OCI-LY7 (cell line): ENCODE data around the gene MYNN. TPM values are rescaled to one million over a fixed set of nuclear protein-coding genes. Genes with fewer than 3 reads are reported as not detected.

Experiments
- BruUV-seq: library from RNA; stranded (reverse); fragments of 400-500 nt; replicated peaks from 2 replicates; lab custom pipeline; 2021; lab: Mats Ljungman, UMichigan
- CTCF ChIA-PET: fragments of 300-600 bp; sonication (Branson Sonifier 250); formaldehyde crosslinking; loops from one replicate; lab custom pipeline; 2022; ENCODE audit warnings: antibody characterized with exemption; ENCODE audit not compliant: unreplicated experiment; lab: Charles Lee
- POLR2A ChIA-PET: fragments of 300-600 bp; sonication (Branson Sonifier 250); formaldehyde crosslinking; loops from one replicate; lab custom pipeline; 2022; ENCODE audit warnings: antibody characterized with exemption; lab: Charles Lee
- DNase-seq: peaks from one replicate; pipeline ENCODE4 v3.0.0-alpha.2; 2015; ENCODE audit warnings: low spot score
- H2AFZ ChIP-seq: fragments of 200-600 bp; sonication (generic), shearing (Covaris generic); 2 replicates; pipeline ENCODE4 v1.6.1; 2014; ENCODE audit warnings: mild to moderate bottlenecking, antibody characterized with exemption, low read length, moderate library complexity
- H3K27ac ChIP-seq: fragments of 200-600 bp; sonication (generic); 2 replicates; pipeline ENCODE4 v1.5.1; 2014; ENCODE audit warnings: mixed run types, low read depth, mild to moderate bottlenecking, moderate library complexity, low read length, inconsistent platforms; ENCODE audit not compliant: poor library complexity, severe bottlenecking
- H3K36me3 ChIP-seq: fragments of 200-600 bp; sonication (generic); 2 replicates; pipeline ENCODE4 v1.6.1; 2014; ENCODE audit warnings: mild to moderate bottlenecking, antibody characterized with exemption, low read length, moderate library complexity, mixed read lengths; ENCODE audit not compliant: insufficient read depth
- H3K4me1 ChIP-seq: fragments of 200-600 bp; sonication (generic); 2 replicates; pipeline ENCODE4 v1.5.1; 2014; ENCODE audit warnings: mild to moderate bottlenecking, low read length; ENCODE audit not compliant: insufficient read depth, poor library complexity, severe bottlenecking
- H3K4me2 ChIP-seq: fragments of 200-600 bp; sonication (generic); 2 replicates; pipeline ENCODE4 v1.6.1; 2014; ENCODE audit warnings: mild to moderate bottlenecking, low read length
- H3K4me3 ChIP-seq: fragments of 200-600 bp; sonication (generic); 2 replicates; pipeline ENCODE4 v1.5.1; 2014; ENCODE audit warnings: mild to moderate bottlenecking, low read depth, low read length; ENCODE audit not compliant: poor library complexity, severe bottlenecking
- H3K79me2 ChIP-seq: fragments of 200-600 bp; sonication (generic); 2 replicates; pipeline ENCODE4 v1.6.1; 2016; ENCODE audit warnings: low read depth, mild to moderate bottlenecking, low read length, moderate library complexity, mixed read lengths; ENCODE audit not compliant: insufficient read depth
- H3K9me2 ChIP-seq: fragments of 200-600 bp; sonication (generic); 2 replicates; pipeline ENCODE4 v1.6.1; 2016; ENCODE audit warnings: mild to moderate bottlenecking, low read length, mixed read lengths; ENCODE audit not compliant: insufficient read depth
- H3K9me3 ChIP-seq: fragments of 200-600 bp; sonication (generic); 2 replicates; pipeline ENCODE4 v1.6.1; 2014; ENCODE audit warnings: mild to moderate bottlenecking, mixed run types, low read length, mixed read lengths
- H4K20me1 ChIP-seq: fragments of 200-600 bp; sonication (generic); 2 replicates; pipeline ENCODE4 v1.6.1; 2014; ENCODE audit warnings: mild to moderate bottlenecking, antibody characterized with exemption, low read length, moderate library complexity, mixed read lengths; ENCODE audit not compliant: insufficient read depth
- EZH2phosphoT487 ChIP-seq: fragments of 200-600 bp; sonication (generic); IDR thresholded peaks from 2 replicates; pipeline ENCODE4 v1.6.1; 2018; ENCODE audit warnings: low read depth, borderline replicate concordance, mild to moderate bottlenecking, mixed run types, antibody characterized with exemption, low read length, moderate library complexity, mixed read lengths
- intact Hi-C: fragments of 100-400 bp; cut with micrococcal nuclease; formaldehyde crosslinking; loops from one replicate; pipeline ENCODE4 v1.10.0; 2022; ENCODE audit not compliant: unreplicated experiment
- total RNA-seq, 2 experiments: library from RNA; depleted of rRNA in 1 of 2; stranded (reverse); fragments of >200 nt in 1 of 2; shearing (Covaris generic) in 1 of 2; gene quantifications; 2 replicates each; pipeline ENCODE4 v1.2.3, GENCODE V29; 2014 to 2022
- TF ChIP-seq, protein P1 (sequence below): fragments of 200-600 bp; sonication (generic); conservative IDR thresholded peaks from 2 replicates; pipeline ENCODE4 v1.5.1; 2014; ENCODE audit warnings: mild to moderate bottlenecking, antibody characterized with exemption, low read length, moderate library complexity, mixed read lengths

The MYNN gene
- total RNA-seq, 2 experiments from 2014 or later, result 12.1 to 13.1 TPM

DNA sequence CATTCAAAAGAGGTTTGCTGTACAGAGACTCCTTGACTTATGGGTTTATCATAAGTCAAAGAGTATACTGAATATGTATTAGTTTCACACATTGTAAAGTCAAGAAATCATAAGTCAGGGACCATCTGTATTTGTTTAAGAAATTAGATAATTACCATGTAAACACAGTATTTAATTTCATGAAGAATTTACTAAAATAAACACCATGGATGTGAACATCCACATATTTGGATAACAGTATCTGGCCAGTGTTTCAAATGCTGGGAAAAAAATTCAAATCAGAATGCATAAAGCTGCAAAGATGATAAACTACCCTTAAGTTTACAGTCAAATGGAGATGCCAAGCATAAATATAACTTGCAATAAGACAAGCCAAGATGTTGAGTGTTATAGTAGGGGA lies 17.0 kb downstream of the MYNN start:
- Histone ChIP-seq H3K27ac (no peak overlapping the region), H3K9me2 (no peaks in the 10 kb centered on the region), H2AFZ (no peak overlapping the region), H3K9me3 (no peaks in the 10 kb centered on the region), H3K79me2 (no peaks in the 10 kb centered on the region), H4K20me1 (no peaks in the 10 kb centered on the region), H3K4me3 (no peak overlapping the region), H3K4me1 (no peaks in the 10 kb centered on the region), H3K4me2 (no peak overlapping the region), H3K36me3 (peaks cover 73% of the 10 kb centered on the region)
- ChIA-PET CTCF (no interaction called here), POLR2A (interaction anchor here (1.0 kb wide), 1 partner anchor 18 kb away, joined by 4 read pairs; no protein-coding TSS in a partner anchor)
- no TSS peak for BruUV-seq
- TF ChIP-seq, protein P1, sequence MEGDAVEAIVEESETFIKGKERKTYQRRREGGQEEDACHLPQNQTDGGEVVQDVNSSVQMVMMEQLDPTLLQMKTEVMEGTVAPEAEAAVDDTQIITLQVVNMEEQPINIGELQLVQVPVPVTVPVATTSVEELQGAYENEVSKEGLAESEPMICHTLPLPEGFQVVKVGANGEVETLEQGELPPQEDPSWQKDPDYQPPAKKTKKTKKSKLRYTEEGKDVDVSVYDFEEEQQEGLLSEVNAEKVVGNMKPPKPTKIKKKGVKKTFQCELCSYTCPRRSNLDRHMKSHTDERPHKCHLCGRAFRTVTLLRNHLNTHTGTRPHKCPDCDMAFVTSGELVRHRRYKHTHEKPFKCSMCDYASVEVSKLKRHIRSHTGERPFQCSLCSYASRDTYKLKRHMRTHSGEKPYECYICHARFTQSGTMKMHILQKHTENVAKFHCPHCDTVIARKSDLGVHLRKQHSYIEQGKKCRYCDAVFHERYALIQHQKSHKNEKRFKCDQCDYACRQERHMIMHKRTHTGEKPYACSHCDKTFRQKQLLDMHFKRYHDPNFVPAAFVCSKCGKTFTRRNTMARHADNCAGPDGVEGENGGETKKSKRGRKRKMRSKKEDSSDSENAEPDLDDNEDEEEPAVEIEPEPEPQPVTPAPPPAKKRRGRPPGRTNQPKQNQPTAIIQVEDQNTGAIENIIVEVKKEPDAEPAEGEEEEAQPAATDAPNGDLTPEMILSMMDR, result no peak
- no peak for TF ChIP-seq EZH2phosphoT487
- intact Hi-C loops, result no loop called here
- DNase-seq, result no peak

DNA sequence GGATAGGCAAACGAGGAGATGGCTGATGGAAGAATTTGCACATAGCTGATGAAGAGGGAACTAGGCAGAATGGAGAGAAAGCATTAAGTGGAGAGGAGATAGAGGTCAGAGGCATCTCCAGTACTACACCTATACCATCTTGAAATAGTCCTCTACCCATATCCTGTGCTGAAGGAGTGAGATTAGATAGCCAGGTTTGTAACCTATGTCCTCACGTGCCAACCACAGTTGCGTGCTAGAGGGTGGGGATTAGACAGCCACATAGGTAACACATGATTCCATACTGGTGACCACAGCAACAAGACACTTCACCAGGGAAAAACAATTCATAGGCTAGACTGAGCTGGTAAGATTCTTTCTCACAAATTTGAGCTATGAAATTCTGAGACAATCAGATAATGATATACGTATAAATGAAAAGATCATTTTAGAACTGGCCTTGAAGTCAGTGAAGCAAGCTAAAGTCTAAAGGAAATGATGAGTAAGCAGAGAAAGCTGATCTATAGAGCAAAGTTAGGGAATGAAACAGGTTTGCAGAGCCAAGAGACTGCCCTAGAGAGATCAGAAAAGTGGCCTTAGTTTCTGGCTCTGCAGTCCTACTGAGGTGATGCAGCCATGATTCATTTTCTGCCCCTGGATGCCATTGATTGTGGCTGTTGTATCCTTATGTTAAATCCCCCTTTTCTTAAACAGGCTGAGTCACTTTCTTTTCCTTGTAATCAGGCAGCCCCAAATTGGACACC lies 17.7 kb downstream of the MYNN start:
- Histone ChIP-seq H3K36me3 (peaks cover 67% of the 10 kb centered on the region), H2AFZ (no peak overlapping the region), H3K79me2 (no peaks in the 10 kb centered on the region), H3K4me1 (no peaks in the 10 kb centered on the region), H3K4me3 (no peak overlapping the region), H4K20me1 (no peaks in the 10 kb centered on the region), H3K9me2 (no peaks in the 10 kb centered on the region), H3K4me2 (no peak overlapping the region), H3K27ac (no peak overlapping the region), H3K9me3 (no peaks in the 10 kb centered on the region)
- ChIA-PET POLR2A (interaction anchor here (0.7 to 1.0 kb wide), 2 partner anchors 11 to 19 kb away, joined by 3 to 4 read pairs; no protein-coding TSS in a partner anchor), CTCF (no interaction called here)
- BruUV-seq, result no TSS peak
- intact Hi-C loops, result no loop called here
- no peak for TF ChIP-seq EZH2phosphoT487
- TF ChIP-seq, protein P1, result no peak
- no peak for DNase-seq

DNA sequence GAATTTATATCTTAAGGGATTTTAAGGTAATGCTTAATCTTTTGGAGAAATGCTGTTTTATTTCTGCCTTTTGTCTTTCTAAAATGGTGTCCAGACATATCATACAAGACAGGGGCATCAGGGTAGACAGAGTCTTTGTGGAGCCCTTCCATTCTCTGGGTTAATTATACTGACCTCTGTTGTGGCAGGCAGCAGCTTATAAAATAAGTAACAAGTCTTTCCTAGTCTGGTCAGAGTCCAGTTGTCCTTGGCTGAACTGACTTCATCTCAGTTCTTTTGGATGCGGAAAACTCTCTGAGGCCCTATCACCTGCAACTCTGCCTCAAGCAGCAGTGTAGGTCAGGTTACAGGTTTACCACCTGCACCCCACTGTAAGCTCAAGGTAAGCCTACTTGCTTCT lies 19.2 kb downstream of the MYNN start:
- Histone ChIP-seq H3K27ac (no peak overlapping the region), H3K4me1 (no peaks in the 10 kb centered on the region), H4K20me1 (no peaks in the 10 kb centered on the region), H3K4me3 (no peak overlapping the region), H3K9me2 (no peaks in the 10 kb centered on the region), H2AFZ (no peak overlapping the region), H3K9me3 (no peaks in the 10 kb centered on the region), H3K36me3 (peaks cover 52% of the 10 kb centered on the region), H3K4me2 (no peak overlapping the region), H3K79me2 (no peaks in the 10 kb centered on the region)
- intact Hi-C loops, result no loop called here
- ChIA-PET POLR2A (no interaction called here), CTCF (no interaction called here)
- no peak for DNase-seq
- BruUV-seq, result no TSS peak
- TF ChIP-seq, protein P1, result no peak
- no peak for TF ChIP-seq EZH2phosphoT487
